Fibroblast of lung (primary cell): ENCODE data around the gene ZNF507.

Source experiments
- EZH2 ChIP-seq: IDR thresholded peaks from 2 replicates; pipeline ENCODE4 v1.5.1; 2012; ENCODE audit warnings: low read length, control low read depth, mild to moderate bottlenecking; ENCODE audit errors: missing control alignments
- TF ChIP-seq, protein P1 (sequence below), 2 donors: IDR thresholded peaks in 1 of 2; conservative IDR thresholded peaks in 1 of 2; 1 replicate in 1 of 2; 2 replicates in 1 of 2; pipeline ENCODE4 v1.5.1; 2011 to 2012; ENCODE audit warnings: low read length in 2 of 2, control low read depth in 1 of 2, inconsistent platforms in 1 of 2, low read depth in 1 of 2, mild to moderate bottlenecking in 1 of 2

DNA sequence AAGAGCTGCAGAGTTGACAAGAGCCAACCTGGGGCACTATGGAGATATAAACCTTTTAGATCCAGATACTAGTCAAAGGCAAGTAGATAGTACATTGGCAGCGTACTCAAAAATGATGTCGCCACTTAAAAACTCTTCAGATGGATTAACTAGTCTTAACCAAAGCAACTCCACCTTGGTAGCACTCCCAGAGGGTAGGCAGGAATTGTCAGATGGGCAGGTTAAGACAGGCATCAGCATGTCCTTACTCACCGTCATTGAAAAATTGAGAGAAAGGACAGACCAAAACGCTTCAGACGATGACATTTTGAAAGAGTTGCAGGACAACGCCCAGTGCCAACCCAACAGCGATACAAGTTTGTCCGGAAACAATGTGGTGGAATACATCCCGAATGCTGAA, 8.9 kb downstream of the ZNF507 start:
- TF ChIP-seq EZH2, result no peak
- TF ChIP-seq, protein P1, sequence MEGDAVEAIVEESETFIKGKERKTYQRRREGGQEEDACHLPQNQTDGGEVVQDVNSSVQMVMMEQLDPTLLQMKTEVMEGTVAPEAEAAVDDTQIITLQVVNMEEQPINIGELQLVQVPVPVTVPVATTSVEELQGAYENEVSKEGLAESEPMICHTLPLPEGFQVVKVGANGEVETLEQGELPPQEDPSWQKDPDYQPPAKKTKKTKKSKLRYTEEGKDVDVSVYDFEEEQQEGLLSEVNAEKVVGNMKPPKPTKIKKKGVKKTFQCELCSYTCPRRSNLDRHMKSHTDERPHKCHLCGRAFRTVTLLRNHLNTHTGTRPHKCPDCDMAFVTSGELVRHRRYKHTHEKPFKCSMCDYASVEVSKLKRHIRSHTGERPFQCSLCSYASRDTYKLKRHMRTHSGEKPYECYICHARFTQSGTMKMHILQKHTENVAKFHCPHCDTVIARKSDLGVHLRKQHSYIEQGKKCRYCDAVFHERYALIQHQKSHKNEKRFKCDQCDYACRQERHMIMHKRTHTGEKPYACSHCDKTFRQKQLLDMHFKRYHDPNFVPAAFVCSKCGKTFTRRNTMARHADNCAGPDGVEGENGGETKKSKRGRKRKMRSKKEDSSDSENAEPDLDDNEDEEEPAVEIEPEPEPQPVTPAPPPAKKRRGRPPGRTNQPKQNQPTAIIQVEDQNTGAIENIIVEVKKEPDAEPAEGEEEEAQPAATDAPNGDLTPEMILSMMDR (conservative IDR thresholded peaks at IDR 0.05 in 1 of 2, IDR thresholded peaks at IDR 0.05 in 1 of 2; ENCODE audit: low read depth in 1 of 2, low read length in 2 of 2), result no peak
